ENCODE data around the gene HOXA10. TPM values are rescaled to one million over a fixed set of nuclear protein-coding genes. Genes with fewer than 3 reads are reported as not detected.

Gene HOXA10
- total RNA-seq, 1 experiment from 2014 or later, result not detected

GRCh38 chr7:27203365-27203953, 29.3 kb upstream of the HOXA10 start:
- H3K36me3 Mint-ChIP-seq (ENCODE audit: insufficient read depth in 1 of 3, low read depth in 3 of 3), result peaks cover 0 to 2% (median 0%) of the 10 kb centered on the region in 3 experiments; a peak in 2 of 7 replicates
- Histone ChIP-seq H2AK5ac (ENCODE audit: insufficient read length, low read length) (no peak overlapping the region), H3K9me3 (ENCODE audit: control insufficient read depth, low read depth, low read length) (no peaks in the 10 kb centered on the region), H4K8ac (replicated peaks; ENCODE audit: insufficient read length, low read depth, low read length) (no peak overlapping the region), H2BK20ac (ENCODE audit: low read depth, low read length, poor library complexity, severe bottlenecking) (no peak overlapping the region), H3K79me1 (ENCODE audit: insufficient read depth, low read depth, low read length, poor library complexity, severe bottlenecking) (no peaks in the 10 kb centered on the region), H3K18ac (ENCODE audit: insufficient read length, low read depth, low read length) (no peak overlapping the region), H3T11ph (ENCODE audit: low read length) (no peak overlapping the region), H2BK15ac (ENCODE audit: low read depth, low read length) (no peak overlapping the region), H3K9ac (ENCODE audit: extremely low read depth, insufficient read length, low read length) (no peak overlapping the region), H2AFZ (ENCODE audit: low read length) (no peak overlapping the region), H2BK5ac (ENCODE audit: insufficient read length, low read length) (no peak overlapping the region), H3K23ac (ENCODE audit: insufficient read length, low read depth, low read length) (no peak overlapping the region), H2BK120ac (ENCODE audit: low read depth, low read length, poor library complexity, severe bottlenecking) (no peak overlapping the region), H4K20me1 (ENCODE audit: control insufficient read depth, insufficient read depth, insufficient read length) (no peaks in the 10 kb centered on the region), H3K4me2 (ENCODE audit: insufficient read depth, insufficient read length, low read length) (no peak overlapping the region), H3K14ac (ENCODE audit: insufficient read depth, low read length) (no peak overlapping the region), H3K4ac (ENCODE audit: low read depth, low read length) (no peak overlapping the region), H3K27ac (ENCODE audit: insufficient read length, low read depth, low read length) (no peak overlapping the region), H3K79me2 (ENCODE audit: insufficient read depth, low read length) (no peaks in the 10 kb centered on the region), H3K56ac (ENCODE audit: insufficient read length, low read depth, low read length) (no peak overlapping the region), H2BK12ac (ENCODE audit: insufficient read length, low read depth, low read length) (no peak overlapping the region), H3K4me1 (ENCODE audit: insufficient read depth, low read length) (no peaks in the 10 kb centered on the region), H4K5ac (ENCODE audit: insufficient read length, low read depth, low read length) (no peak overlapping the region), H3K27me3 (ENCODE audit: insufficient read depth, low read length) (peaks cover 93% of the 10 kb centered on the region), H3K23me2 (ENCODE audit: insufficient read length, low read depth, low read length, poor library complexity, severe bottlenecking) (no peaks in the 10 kb centered on the region), H4K91ac (ENCODE audit: insufficient read length, low read depth, low read length) (no peak overlapping the region)
- H3K27me3 Mint-ChIP-seq (ENCODE audit: low read depth), result peaks cover 95% of the 10 kb centered on the region
- peaks cover 7 to 8% of the 10 kb centered on the region in 2 experiments; a peak in 4 of 5 replicates for H3K9me3 Mint-ChIP-seq
- no peak overlapping the region for H3K4me3 Mint-ChIP-seq
- no peak overlapping the region for H3K27ac Mint-ChIP-seq
- DNase-seq, result no peak
- TF ChIP-seq CTCF (conservative IDR thresholded peaks at IDR 0.05), result no peak
- H3K4me1 Mint-ChIP-seq, result peaks cover 8 to 23% of the 10 kb centered on the region in 2 experiments; a peak in 3 of 4 replicates
- WGBS (ENCODE audit: extremely low coverage, insufficient read length, low lambda C conversion rate), result no CpG with 5 or more reads among the region's 10 CpGs
